Measurements from ENCODE around the gene ZMPSTE24.

GRCh38 chr1:40316595-40317393, 58.8 kb downstream of the ZMPSTE24 start, which contains the start of gene COL9A2:
- no peak for TF ChIP-seq CTCF (IDR thresholded peaks at IDR 0.05)
- no peak for TF ChIP-seq POLR2AphosphoS5 (IDR thresholded peaks at IDR 0.05; ENCODE audit: low read depth, low read length)
- TF ChIP-seq REST (IDR thresholded peaks at IDR 0.05; ENCODE audit: insufficient read depth in 1 of 2, low read depth in 2 of 2, low read length in 1 of 2), result no peak
